ENCODE data around the gene MIX23. TPM values are rescaled to one million over a fixed set of nuclear protein-coding genes. Genes with fewer than 3 reads are reported as not detected.
"Not testable (repeated sequence)": the region's sequence is repeated elsewhere in the genome, so short reads cannot be mapped to it uniquely, and the experiment has no call there.

The MIX23 gene
- total RNA-seq, 1 donor from 2014 or later, result 28.1 TPM

GRCh38 chr3:122395582-122395981, 12.6 kb upstream of the MIX23 start:
- intact Hi-C loops (cut with DNase I), result no loop called here
- no peak for DNase-seq (ENCODE audit: low spot score)
- ATAC-seq, result no peak

GRCh38 chr3:122394173-122394572, 11.1 kb upstream of the MIX23 start:
- ATAC-seq (no peak), DNase-seq (ENCODE audit: low spot score) (no peak)
- intact Hi-C loops (cut with DNase I), result no loop called here

- intact Hi-C loops (cut with DNase I), result no loop called here
- no peak for DNase-seq (ENCODE audit: low spot score)
- no peak for ATAC-seq
Measured at GRCh38 chr3:122392868-122393844, 10.1 kb upstream of the MIX23 start.

GRCh38 chr3:122391681-122392446, 8.8 kb upstream of the MIX23 start:
- DNase-seq (ENCODE audit: low spot score) (no peak), ATAC-seq (no peak)
- intact Hi-C loops (cut with DNase I), result no loop called here

DNA sequence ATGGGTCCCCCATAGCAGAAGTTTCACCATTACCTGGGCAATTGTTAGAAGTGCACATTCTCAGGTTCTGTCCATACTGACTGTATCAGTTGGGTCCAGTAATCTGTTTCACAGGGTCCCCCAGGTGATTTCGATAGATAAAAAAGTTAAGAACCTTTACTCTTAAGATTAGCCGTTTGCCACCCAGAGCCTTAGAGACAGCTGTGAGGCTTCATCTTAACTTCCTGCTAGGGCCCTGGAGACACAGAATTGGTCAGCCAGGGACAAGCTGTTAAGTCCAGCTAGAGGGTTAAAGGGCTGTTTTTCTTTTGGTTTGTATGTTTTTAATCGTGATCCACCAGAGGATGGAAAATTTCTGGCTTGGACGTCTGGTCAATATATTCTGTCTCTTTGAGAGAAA, 7.6 kb upstream of the MIX23 start:
- DNase-seq (ENCODE audit: low spot score), result no peak
- no peak for ATAC-seq
- intact Hi-C loops (cut with DNase I), result no loop called here

DNA sequence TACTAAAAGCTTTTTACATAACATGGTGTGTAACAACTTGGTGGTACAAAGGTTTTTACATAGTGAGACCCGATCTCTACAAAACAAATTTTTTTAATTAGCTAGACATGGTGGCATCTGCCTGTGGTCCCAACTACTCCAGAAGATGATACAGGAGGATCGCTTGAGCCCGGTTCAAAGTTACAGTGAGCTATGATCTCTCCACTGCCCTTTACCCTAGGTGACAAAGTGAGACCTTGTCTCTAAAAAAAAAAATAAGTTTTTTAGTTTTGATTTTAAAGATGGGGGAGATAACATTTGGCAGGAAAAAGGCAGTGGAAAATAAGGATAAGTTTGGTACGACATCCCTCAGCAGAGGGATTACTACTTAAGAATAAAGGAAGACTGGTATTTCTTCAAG, 6.9 kb upstream of the MIX23 start:
- no peak for DNase-seq (ENCODE audit: low spot score)
- intact Hi-C loops (cut with DNase I), result no loop called here
- no peak for ATAC-seq

GRCh38 chr3:122389197-122389596, 6.2 kb upstream of the MIX23 start:
- ATAC-seq, result no peak
- intact Hi-C loops (cut with DNase I), result no loop called here
- DNase-seq (ENCODE audit: low spot score), result no peak

DNA sequence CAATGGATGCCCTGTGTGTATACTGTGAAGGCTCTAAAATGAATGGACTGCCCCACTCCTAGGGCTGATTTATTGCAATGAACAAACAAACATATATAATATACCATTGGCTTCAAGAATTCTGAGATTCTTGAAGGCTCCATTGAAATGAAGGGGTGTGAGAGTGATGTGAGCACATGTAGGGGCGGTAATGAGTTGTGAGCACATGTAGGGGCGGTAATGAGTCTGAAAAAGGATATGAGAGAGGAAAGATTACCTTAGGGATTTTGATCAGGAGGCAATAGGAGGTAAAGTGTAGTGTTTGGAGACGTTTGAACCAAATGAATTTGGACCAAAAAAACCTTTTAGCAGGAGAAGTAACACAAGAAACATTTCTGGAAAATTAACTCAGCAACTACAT, 4.7 kb upstream of the MIX23 start:
- ATAC-seq (no peak), DNase-seq (ENCODE audit: low spot score) (no peak)
- intact Hi-C loops (cut with DNase I), result no loop called here

DNA sequence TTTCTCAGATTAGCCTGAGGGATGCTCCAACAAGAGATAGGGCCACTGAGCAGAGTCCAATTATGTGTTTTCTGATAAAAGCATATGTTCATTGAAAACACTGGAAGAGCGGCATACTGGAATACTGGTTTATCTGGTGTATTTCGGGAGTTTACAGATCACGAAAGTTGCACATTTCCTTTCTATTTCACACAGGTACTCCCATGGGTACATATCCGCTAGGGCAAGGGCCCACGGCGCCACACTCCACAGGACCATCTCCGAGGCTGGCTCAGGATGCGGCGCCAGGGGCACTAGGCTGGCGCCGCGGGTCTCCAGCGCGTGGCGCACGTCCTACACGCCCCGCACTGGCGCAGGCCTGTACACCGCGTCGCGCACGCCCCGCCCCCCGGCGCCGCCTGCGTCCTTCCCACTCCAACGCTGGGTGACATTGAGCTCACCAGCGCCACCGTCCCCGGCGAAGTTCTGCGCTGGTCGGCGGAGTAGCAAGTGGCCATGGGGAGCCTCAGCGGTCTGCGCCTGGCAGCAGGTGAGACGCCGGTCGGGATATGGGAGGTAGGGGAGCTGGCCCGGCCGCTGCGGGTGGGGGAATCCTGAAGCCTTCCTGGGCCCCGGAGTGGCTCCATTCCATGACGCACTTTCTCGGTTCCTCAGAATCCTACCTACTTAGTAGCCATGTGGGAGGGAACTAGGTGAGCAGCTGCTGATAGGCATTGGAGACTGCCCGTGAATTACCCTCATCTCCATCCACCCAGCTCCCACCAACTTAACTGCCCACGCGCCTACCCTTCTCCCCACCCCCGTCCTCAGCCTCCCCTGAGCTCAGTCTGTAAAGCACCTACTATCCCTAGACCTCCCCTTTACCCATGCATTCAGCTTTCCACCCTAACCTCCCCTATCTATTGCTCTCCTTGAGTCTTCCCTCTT, 1.0 kb upstream of the MIX23 start, which contains the start of gene FAM162A:
FAM162A (plus strand) TSS at position 412 of the 927 bp plus-strand sequence; CDS start at position 496, 84 bp downstream.
- ATAC-seq (peak; percentile 99), DNase-seq (ENCODE audit: low spot score) (peak; percentile 95)
- intact Hi-C loops (cut with DNase I), result loop anchor here (5.0 kb wide), 1 partner anchor 298 kb away; the partner anchor contains the start of gene PARP14

DNA sequence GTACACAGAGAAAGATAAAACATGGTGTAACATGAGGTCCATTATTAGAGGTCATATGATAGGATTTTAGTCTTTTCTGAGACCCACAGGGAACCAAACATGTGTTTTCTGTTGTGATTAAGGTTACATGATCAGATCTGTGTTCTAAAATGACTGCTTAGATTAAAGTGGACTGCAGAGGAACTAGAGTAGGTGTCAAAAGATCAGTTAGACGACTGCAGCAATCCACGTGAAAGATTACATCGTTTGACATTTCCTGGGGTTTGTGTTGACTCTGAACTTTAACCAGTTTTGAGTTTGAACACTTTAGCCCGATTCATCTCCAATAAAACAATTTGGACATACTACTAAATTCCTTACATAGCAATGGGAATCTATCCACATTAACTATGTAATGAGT, 5.1 kb downstream of the MIX23 start:
- intact Hi-C loops (cut with DNase I), result no loop called here
- ATAC-seq, result no peak
- DNase-seq (ENCODE audit: low spot score), result no peak

DNA sequence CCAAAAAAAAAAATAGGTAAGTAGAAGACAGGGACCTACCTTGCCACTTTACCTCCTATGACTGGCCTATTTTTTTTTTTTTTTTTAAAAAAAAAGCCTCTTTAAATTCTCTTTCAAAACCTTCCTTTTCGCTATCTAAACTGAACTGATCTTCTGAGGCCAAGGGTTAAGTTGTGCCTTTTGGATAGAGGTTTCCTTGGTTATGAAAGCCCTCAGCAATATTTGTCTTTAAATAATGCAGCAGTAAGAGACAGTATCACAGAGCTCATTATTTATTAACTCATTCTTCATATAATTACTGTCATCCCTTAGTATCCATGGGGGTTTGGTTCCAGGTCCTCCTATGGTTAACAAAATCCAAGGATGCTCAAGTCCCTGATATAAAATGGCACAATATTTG, 9.0 kb downstream of the MIX23 start:
- no peak for DNase-seq (ENCODE audit: low spot score)
- ATAC-seq, result no peak
- intact Hi-C loops (cut with DNase I), result no loop called here

DNA sequence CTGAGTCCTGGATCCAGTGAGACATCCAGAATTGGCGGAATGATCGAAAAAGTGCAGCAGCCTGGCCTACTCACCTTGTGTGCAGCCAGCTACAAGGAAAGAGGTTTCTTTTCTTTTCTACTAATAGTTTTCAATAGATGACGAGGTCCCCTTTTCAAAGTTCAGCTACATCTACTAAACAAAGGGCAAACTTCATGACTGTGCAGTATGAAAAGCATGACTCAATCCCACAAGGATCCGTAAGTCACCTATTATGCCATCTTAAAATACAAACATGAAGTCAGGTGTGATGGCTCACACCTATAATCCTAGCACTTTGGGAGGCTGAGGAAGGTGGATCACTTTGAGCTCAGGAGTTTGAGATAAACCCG, 16.7 kb downstream of the MIX23 start:
- no peak for ATAC-seq
- intact Hi-C loops (cut with DNase I), result no loop called here

DNA sequence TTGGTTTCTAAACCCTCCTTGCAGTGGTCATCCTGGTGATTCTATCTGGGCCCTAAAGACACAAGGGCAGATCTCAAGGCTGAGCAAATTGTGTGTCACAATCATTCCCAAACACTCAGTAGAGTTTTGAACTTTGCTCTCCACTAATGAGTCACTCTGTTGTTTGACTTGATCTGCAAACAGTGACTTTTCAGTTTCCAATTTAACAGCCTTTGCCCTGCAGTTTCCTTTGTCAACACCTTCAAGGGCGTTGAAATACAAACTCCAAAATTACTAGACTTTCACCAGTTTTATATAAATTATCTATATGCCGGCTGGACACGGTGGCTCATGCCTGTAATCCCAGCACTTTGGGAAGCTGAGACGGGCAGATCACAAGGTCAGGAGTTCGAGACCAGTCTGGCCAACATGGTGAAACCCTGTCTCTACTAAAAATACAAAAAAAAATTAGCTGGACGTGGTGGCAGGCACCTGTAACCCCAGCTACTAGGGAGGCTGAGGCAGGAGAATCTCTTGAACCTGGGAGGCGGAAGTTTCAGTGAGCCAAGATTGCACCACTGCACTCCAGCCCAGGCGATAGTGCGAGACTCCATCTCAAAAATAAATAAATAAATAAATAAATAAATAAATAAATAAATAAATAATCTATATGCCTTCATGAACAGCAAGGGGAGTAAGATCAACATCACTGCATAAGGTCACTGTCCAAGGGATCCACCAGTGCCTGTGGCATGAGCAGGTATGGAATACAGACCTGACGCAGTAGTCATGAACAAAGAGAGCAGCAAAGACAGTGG, 17.3 kb downstream of the MIX23 start:
- DNase-seq (ENCODE audit: low spot score); intact Hi-C loops (cut with DNase I); ATAC-seq: not testable (repeated sequence)

More for the DNA sequence above, 16.7 kb downstream of the MIX23 start:
- no peak for DNase-seq (ENCODE audit: low spot score)

GRCh38 chr3:122365073-122365472, 18.0 kb downstream of the MIX23 start:
- intact Hi-C loops (cut with DNase I), result no loop called here
- DNase-seq (ENCODE audit: low spot score) (no peak), ATAC-seq (no peak)

DNA sequence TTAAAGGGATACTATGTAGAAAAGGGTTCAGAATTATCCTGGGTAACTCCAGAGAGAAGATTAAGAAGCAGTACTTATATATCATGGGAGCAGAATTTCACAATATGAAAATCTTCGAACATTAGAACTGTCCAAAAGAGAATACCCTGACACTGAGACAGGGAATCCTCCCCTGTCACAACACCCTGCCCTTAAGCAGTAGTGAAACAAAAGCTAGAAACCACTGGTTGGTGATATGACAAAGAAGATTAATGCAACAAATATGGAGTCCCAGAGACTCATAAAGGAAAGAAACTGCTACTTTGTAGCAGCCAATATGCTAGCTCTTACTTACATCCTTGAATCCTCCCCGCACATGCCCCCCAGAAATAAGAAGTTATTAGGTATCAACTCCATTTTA, 18.5 kb downstream of the MIX23 start:
- ATAC-seq, result no peak
- intact Hi-C loops (cut with DNase I), result no loop called here
- no peak for DNase-seq (ENCODE audit: low spot score)

- intact Hi-C loops (cut with DNase I), result no loop called here
Measured at GRCh38 chr3:122362026-122362425, 21.0 kb downstream of the MIX23 start.

DNA sequence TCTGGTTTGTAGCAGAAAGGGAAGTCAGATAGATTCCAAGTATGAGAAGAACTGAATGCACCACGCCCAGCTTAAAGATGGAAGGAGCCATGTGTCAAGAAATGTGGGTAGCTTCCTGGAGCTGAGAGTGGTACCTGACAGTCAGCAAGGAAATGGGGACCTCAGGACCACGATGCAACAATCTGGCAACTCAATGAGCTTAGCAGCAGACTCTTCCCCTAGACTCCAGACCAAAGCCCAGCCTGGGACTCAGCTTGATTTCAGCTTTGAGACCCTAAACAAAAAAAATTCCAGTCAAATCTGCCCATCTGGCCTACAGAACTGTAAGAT, 24.4 kb downstream of the MIX23 start:
- intact Hi-C loops (cut with DNase I), result no loop called here
- ATAC-seq (no peak), DNase-seq (ENCODE audit: low spot score) (no peak)

More at GRCh38 chr3:122362026-122362425, 21.0 kb downstream of the MIX23 start:
- no peak for DNase-seq (ENCODE audit: low spot score)
- no peak for ATAC-seq
